ENCODE measurements around the gene DEPDC1. TPM values are rescaled to one million over a fixed set of nuclear protein-coding genes. Genes with fewer than 3 reads are reported as not detected.

DEPDC1 gene
- total RNA-seq, 4 donors from 2014 or later: 1.7 to 2.8 (median 2.7) TPM; not detected in 1

DNA sequence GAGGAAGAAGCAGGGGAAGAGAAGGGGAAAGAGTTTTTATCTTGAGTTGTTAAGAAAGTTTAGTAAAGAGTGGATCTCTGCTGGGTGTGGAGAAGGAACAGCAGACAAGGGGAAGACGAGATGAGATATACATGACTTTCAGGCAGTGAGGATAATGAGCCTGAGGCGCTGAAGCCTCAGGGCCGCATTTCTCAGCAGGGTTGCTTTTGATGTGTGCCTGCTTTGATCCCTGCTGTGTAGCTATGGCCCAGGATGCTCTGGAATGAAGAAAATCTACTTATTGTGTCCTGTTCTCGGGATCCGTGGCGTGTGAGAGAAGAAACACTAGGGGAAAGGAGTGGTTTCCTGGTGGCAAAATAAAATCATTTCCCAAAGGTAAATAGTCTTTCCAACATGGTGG lies 32.0 kb downstream of the DEPDC1 start:
- H3K27me3 ChIP-seq: no peaks in the 10 kb centered on the region
- TF ChIP-seq, protein P1, sequence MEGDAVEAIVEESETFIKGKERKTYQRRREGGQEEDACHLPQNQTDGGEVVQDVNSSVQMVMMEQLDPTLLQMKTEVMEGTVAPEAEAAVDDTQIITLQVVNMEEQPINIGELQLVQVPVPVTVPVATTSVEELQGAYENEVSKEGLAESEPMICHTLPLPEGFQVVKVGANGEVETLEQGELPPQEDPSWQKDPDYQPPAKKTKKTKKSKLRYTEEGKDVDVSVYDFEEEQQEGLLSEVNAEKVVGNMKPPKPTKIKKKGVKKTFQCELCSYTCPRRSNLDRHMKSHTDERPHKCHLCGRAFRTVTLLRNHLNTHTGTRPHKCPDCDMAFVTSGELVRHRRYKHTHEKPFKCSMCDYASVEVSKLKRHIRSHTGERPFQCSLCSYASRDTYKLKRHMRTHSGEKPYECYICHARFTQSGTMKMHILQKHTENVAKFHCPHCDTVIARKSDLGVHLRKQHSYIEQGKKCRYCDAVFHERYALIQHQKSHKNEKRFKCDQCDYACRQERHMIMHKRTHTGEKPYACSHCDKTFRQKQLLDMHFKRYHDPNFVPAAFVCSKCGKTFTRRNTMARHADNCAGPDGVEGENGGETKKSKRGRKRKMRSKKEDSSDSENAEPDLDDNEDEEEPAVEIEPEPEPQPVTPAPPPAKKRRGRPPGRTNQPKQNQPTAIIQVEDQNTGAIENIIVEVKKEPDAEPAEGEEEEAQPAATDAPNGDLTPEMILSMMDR (IDR thresholded peaks at IDR 0.05): no peak
- no peak for TF ChIP-seq POLR2AphosphoS5 (IDR thresholded peaks at IDR 0.05)
- in situ Hi-C loops (cut with MboI; ENCODE audit: low pct_ligation_motif_present in 1 of 4, low pct_unique_long_range_greater_than_20kb in 1 of 4, low sequenced_read_pairs in 3 of 4): loop anchor here in 2 of 4 donors (25.0 kb wide), 2 partner anchors 1272 to 1297 kb away; no protein-coding TSS in a partner anchor
- H3K4me3 ChIP-seq: no peak overlapping the region
- WGBS, 2 donors (ENCODE audit: low coverage in 1 of 2): 69 to 75% methylated on average over 4 to 6 of the region's 6 CpGs
- no peaks in the 10 kb centered on the region for H3K36me3 ChIP-seq
- DNase-seq: no peak
- H3K9me3 ChIP-seq: no peaks in the 10 kb centered on the region
- no peak overlapping the region for H3K27ac ChIP-seq
- intact Hi-C loops (cut with DNase I; ENCODE audit: low total_unique reads): no loop called here
- no peaks in the 10 kb centered on the region for H3K4me1 ChIP-seq

DNA sequence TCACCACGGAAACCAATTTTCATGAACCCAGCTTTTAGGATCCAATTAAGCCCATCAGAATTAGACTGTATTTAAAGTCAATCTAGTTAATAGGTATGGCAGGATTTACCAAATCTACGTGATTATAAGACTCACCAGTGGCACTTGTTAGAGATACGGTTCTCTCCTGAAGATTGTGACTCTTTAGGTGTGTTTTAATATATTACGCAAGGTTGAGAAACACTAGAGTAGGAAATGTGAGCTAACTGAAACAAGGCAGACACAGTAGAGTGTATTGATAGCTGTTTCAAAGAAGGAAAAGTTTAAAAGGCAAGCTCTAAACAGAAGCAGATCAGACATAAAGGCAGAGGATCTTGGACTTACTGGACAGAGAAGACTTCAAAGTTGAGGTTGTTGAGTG lies 35.9 kb downstream of the DEPDC1 start:
- no peak for DNase-seq
- in situ Hi-C loops (cut with MboI; ENCODE audit: low pct_ligation_motif_present in 1 of 4, low pct_unique_long_range_greater_than_20kb in 1 of 4, low sequenced_read_pairs in 3 of 4): loop anchor here in 2 of 4 donors (25.0 kb wide), 2 partner anchors 1276 to 1301 kb away; no protein-coding TSS in a partner anchor
- H3K27ac ChIP-seq: no peak overlapping the region
- H3K9me3 ChIP-seq: no peaks in the 10 kb centered on the region
- 90 to 100% methylated on average over 3 to 4 of the region's 4 CpGs for WGBS, 2 donors (ENCODE audit: low coverage in 1 of 2)
- H3K27me3 ChIP-seq: no peaks in the 10 kb centered on the region
- no peak for TF ChIP-seq EP300 (IDR thresholded peaks at IDR 0.05; ENCODE audit: low read depth)
- TF ChIP-seq POLR2A (IDR thresholded peaks at IDR 0.05): no peak
- TF ChIP-seq, protein P1 (IDR thresholded peaks at IDR 0.05): no peak
- TF ChIP-seq POLR2AphosphoS5 (IDR thresholded peaks at IDR 0.05): no peak
- no peak overlapping the region for H3K4me3 ChIP-seq
- no peaks in the 10 kb centered on the region for H3K4me1 ChIP-seq
- intact Hi-C loops (cut with DNase I; ENCODE audit: low total_unique reads): no loop called here
- H3K36me3 ChIP-seq: no peaks in the 10 kb centered on the region

DNA sequence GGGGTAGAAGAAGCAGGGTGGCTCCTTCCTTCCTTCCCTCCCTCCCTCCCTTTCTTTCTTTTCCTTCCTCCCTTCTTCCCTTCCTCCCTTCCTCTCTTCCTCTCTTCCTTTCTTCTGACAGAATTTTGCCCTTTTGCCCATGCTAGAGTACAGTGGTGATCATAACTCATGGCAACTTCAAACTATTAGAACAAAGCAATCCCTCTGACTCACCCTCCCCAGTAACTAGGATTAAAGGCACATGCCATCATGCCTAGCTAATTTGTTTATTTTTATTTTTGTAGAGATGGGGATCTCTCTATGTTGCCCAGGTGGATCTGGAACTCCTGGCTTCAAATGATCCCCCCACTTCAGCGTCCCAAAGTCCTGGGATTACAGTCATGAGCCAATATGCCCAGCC lies 37.1 kb downstream of the DEPDC1 start:
- no peaks in the 10 kb centered on the region for H3K4me1 ChIP-seq
- H3K27me3 ChIP-seq: no peaks in the 10 kb centered on the region
- in situ Hi-C loops (cut with MboI; ENCODE audit: low pct_ligation_motif_present in 1 of 4, low pct_unique_long_range_greater_than_20kb in 1 of 4, low sequenced_read_pairs in 3 of 4) (loop anchor here in 2 of 4 donors (25.0 kb wide), 2 partner anchors 1278 to 1303 kb away; no protein-coding TSS in a partner anchor), intact Hi-C loops (cut with DNase I; ENCODE audit: low total_unique reads) (no loop called here)
- H3K4me3 ChIP-seq: no peak overlapping the region
- no peaks in the 10 kb centered on the region for H3K36me3 ChIP-seq
- DNase-seq: no peak
- H3K9me3 ChIP-seq: no peaks in the 10 kb centered on the region
- no peak overlapping the region for H3K27ac ChIP-seq
- TF ChIP-seq POLR2AphosphoS5 (IDR thresholded peaks at IDR 0.05) (no peak), POLR2A (IDR thresholded peaks at IDR 0.05) (no peak), EP300 (IDR thresholded peaks at IDR 0.05; ENCODE audit: low read depth) (no peak)
- TF ChIP-seq, protein P1 (IDR thresholded peaks at IDR 0.05): no peak
- 77% methylated on average over 1 of the region's 1 CpG; no CpG with 5 or more reads in 1 of the 2 donors for WGBS, 2 donors (ENCODE audit: low coverage in 1 of 2)

DNA sequence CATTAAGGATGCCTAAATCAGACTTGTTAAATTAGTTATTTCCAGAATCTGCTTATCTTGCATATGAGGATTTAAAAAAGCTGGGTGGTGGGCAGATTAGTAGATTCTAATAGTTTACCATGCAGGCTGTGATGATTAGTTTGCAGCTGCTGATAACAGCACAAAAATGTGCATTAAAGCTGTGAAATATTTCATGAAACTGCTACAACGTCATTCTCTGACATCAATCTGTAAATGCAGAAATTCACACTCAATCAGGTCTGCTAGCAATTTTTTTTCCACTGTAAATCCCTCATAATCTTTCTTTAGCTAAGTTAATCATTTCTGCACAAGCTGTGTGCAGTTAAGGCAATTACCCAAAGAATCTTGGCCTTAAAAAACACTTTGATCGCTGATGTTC lies 37.8 kb downstream of the DEPDC1 start:
- no peaks in the 10 kb centered on the region for H3K4me1 ChIP-seq
- no peaks in the 10 kb centered on the region for H3K36me3 ChIP-seq
- 75 to 78% methylated on average over 2 of the region's 2 CpGs for WGBS, 2 donors (ENCODE audit: low coverage in 1 of 2)
- no peaks in the 10 kb centered on the region for H3K9me3 ChIP-seq
- H3K4me3 ChIP-seq: no peak overlapping the region
- DNase-seq: no peak
- H3K27ac ChIP-seq: no peak overlapping the region
- TF ChIP-seq POLR2AphosphoS5 (IDR thresholded peaks at IDR 0.05): no peak
- TF ChIP-seq, protein P1 (IDR thresholded peaks at IDR 0.05): no peak
- TF ChIP-seq EP300 (IDR thresholded peaks at IDR 0.05; ENCODE audit: low read depth): no peak
- TF ChIP-seq POLR2A (IDR thresholded peaks at IDR 0.05): no peak
- intact Hi-C loops (cut with DNase I; ENCODE audit: low total_unique reads): no loop called here
- H3K27me3 ChIP-seq: no peaks in the 10 kb centered on the region
- in situ Hi-C loops (cut with MboI; ENCODE audit: low pct_ligation_motif_present in 1 of 4, low pct_unique_long_range_greater_than_20kb in 1 of 4, low sequenced_read_pairs in 3 of 4): loop anchor here in 2 of 4 donors (25.0 kb wide), 2 partner anchors 1278 to 1303 kb away; no protein-coding TSS in a partner anchor

All from transverse colon (tissue), 4 donors.